Bone marrow (tissue), 2 donors: ENCODE data around the gene SLC22A17.
"Not testable (repeated sequence)": the region's sequence is repeated elsewhere in the genome, so short reads cannot be mapped to it uniquely, and the experiment has no call there.

Experiments used
- DNase-seq, 2 donors: peaks; one replicate each; lab custom pipeline; 2025; lab: John Stamatoyannopoulos, UW

SLC22A17 gene

DNA sequence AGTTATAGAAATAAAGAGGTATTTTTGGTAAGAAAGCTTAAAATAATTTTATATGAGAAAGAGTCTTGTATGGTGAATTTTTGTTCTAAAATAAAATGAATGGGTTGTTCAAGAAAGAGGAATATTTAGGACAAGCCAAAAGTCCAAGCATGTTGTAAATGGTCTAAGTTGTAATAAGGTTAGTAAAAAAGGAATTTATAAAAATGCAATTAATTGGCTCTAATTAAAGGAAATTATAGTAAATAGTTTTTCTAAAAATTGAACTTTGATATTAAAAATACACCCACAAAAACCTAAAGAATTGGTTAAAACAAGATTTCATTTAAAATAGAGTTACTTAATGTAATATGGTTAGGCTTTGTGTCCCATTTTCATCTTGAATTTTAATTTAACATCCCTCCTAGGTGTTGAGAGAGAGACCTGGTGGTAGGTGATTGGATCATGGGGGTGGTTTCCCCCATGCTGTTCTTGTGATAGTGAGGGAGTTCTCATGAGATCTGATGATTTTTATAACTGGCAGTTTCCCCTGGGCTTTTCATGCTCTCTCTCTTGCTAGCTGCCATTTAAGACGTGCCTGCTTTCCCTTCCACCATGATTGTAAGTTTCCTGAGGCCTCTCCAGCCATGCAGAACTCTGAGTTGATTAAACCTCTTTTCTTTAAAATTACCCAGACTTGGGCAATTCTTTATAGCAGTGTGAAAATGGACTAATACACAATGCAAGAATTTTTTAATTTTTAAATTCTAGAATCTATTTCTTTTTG, 13.0 kb downstream of the SLC22A17 start:
- DNase-seq, result no peak

GRCh38 chr14:23335623-23336022, 17.1 kb downstream of the SLC22A17 start:
- no peak for DNase-seq

DNA sequence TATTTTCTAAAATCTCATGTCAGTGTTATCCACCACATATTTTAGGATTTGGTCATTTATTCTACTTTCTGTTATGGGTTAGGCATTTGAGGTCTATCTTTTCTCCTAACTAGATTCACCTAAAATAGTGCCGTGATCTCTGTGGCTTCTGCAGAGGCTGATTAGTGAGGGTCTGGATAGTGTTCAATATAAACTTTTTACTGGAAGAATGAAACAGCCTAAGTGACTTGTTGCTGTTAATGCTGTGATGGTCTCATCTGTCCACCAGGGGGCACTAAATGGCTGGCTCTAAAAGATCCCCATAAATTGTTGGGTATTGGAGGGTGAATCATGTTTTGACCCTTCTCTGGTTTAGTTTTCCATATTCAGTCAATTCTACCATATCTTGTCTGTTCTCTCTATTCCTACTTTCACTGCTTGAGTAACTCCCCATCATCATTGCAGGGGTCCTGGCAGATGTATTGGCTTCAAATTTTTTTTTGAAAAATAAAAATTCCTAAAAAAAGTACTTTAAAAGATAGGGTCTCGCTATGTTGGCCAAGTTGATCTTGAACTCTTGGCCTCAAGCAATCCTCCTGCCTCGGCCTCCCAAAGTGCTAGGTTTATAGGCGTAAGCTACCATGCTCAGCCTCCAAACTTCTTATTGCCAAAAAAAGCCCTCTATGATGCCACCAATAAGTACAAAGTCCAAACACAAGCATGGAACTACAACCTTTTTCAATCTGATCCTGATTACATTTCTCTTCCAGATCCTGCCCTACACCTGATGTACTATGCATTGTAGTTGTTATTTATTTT, 24.5 kb downstream of the SLC22A17 start:
- DNase-seq, result peak in 1 of 2 donors; percentile 49

DNA sequence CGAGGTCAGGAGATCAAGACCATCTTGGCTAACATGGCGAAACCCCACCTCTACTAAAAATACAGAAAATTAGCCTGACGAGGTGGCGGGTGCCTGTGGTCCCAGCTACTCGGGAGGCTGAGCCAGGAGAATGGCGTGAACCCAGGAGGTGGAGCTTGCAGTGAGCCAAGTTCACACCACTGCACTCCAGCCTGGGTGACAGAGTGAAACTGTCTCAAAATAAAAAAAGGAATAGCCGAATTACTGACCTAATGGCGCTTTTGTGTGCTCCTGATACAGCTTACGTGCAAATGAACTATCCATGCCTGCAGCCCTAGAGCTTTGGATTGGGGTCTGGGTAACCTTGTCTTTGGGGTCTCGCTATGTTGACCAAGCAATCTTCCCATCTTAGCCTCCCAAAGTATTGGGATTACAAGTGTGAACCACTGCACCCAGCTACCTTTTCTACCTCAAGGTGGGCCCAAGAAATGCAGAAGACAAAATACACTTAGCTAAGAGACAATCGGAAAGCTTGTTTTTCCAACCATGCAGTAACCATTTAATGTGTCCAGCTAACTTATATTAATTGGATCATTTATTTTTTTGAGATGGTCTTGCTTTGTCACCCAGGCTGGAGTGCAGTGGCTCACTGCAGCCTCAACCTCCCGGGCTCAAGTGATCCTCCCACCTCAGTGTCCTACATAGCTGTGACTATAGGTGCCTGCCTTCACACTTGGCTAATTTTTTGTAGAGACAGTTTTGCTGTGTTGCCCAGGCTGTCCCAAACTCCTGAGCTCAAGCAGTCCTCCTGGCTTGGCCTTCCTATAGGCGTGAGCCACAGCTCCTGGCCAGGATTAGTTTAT, 26.0 kb downstream of the SLC22A17 start:
- no peak for DNase-seq

GRCh38 chr14:23325746-23326145, 26.9 kb downstream of the SLC22A17 start:
- not testable (repeated sequence) for DNase-seq

- DNase-seq, result no peak
These were observed 27.7 kb downstream of the SLC22A17 start for GRCh38 chr14:23324993-23325392.

DNA sequence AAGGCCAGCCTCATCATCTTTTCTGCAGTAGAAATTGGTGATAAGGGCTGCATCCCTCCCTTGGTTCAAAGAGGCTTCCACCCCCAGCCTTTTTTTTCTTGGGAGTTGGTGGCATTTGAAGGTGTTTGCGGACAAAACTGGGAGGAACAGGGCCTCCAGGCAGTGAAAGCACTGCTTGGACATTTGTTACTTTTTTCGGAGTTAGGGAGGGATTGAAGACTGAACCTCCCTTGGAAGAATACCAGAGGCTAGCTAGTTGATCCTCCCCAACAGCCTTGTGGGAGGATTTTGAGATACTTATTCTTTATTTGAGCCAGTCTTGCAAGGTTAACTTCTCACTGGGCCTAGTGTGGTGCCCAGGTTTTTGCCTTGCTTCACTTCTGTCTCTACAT, 28.2 kb downstream of the SLC22A17 start:
- no peak for DNase-seq

DNA sequence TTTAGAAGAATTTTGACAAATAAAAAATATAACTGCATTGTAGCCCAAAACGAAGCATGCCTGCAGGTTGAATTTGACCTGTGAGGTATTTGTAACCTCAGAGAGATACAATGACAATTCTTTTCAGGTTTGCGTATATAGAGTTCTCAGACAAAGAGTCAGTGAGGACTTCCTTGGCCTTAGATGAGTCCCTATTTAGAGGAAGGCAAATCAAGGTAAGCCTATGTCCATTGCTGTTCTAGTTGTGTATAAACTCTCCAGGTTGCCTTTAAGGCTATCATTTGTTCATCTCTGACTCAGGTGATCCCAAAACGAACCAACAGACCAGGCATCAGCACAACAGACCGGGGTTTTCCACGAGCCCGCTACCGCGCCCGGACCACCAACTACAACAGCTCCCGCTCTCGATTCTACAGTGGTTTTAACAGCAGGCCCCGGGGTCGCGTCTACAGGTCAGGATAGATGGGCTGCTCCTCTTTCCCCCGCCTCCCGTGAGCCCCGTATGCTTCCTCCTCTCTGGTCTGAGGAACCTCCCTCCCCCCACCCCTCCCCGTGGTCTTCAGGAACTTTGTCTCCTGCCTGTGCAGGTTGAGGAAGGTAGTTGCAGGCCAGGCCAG, 28.7 kb downstream of the SLC22A17 start:
- DNase-seq, result no peak

- no peak for DNase-seq
These were observed 29.8 kb downstream of the SLC22A17 start for GRCh38 chr14:23322568-23323517.

DNA sequence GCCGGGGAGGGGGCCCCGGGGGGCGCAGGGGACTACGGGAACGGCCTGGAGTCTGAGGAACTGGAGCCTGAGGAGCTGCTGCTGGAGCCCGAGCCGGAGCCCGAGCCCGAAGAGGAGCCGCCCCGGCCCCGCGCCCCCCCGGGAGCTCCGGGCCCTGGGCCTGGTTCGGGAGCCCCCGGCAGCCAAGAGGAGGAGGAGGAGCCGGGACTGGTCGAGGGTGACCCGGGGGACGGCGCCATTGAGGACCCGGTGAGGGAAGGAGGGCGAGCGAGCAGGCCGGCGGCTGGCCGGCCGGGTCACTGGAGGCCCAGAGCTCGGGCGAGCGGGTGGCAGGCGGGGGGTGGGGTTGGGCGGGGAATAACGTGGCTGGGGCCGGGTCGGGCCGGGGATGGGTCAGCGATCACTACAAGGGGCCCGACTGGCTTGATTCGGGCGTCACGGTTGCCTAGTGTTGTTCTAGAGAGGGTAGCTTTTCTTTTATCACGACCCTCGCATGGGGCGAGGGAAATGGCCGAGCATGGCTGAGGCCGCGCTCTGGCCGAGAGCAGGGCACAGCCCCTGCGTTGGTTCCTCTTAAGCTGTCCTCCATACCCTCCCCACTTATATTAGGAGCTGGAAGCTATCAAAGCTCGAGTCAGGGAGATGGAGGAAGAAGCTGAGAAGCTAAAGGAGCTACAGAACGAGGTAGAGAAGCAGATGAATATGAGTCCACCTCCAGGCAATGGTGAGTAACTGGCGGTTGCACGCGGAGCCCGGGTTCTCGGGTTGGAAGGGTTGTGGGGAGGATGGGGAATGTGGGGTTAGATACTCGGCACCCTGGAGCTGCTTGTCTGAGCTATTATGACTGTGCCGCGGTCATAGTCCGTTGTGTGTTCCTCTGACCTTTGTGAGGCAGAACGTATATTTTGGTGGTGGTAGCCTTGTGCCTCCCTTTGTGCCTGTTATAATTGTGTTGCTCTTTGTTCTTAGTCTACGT, 30.8 kb downstream of the SLC22A17 start:
- peak; percentile 27 to 65 for DNase-seq

- peak; percentile 97 to 100 for DNase-seq
These were observed 31.8 kb downstream of the SLC22A17 start, which contains the start of gene PABPN1 for GRCh38 chr14:23320584-23321571. Gene PABPN1 (plus strand): TSS chr14:23321457. CDS start chr14:23321470, 13 bp downstream.

- no peak for DNase-seq
These were observed 32.7 kb downstream of the SLC22A17 start for GRCh38 chr14:23319746-23320583.

DNA sequence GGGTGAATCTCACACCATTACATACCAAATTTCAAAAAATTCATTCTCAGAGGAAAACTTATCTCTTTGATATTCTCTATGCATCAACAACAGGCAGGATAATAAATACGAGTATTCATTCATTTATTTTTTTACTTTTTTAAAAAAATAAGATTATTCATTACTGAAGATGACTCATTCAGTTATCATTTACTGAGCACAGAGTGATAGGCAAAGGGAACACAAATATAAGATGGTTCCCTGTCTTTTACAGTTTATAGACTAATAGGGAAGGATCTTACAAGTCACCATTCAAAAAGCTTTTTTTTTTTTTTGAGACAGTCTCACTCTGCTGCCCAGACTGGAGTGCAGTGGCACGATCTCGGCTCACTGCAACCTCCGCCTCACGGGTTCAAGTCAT, 36.4 kb downstream of the SLC22A17 start:
- no peak for DNase-seq

GRCh38 chr14:23310546-23310945, 42.1 kb downstream of the SLC22A17 start:
- no peak for DNase-seq

GRCh38 chr14:23308721-23309445, 43.8 kb downstream of the SLC22A17 start:
- DNase-seq, result no peak
